Natural killer cell treated with Interleukin-12 subunit alpha and Interleukin-12 subunit beta and Interleukin-15 and Interleukin-18, amount 100 ng/mL, for 72 hours (primary cell): ENCODE measurements around the gene GCN1. TPM values are rescaled to one million over a fixed set of nuclear protein-coding genes. Genes with fewer than 3 reads are reported as not detected.
"Not testable (repeated sequence)": the region's sequence is repeated elsewhere in the genome, so short reads cannot be mapped to it uniquely, and the experiment has no call there.

Source experiments
- ATAC-seq, 2 donors: fragments of 150-1000 bp; cut with Tn5 transposase in 1 of 2; sonication (Bioruptor Pico), chemical (Tn5 transposase) in 1 of 2; 2 replicates each; pipeline ENCODE4 v1.10.0; 2021
- DNase-seq: peaks from one replicate; pipeline ENCODE4 v3.0.0; 2022; ENCODE audit warnings: low spot score
- H3K27ac Mint-ChIP-seq, 2 donors: 1 replicate in 1 of 2; 2 replicates in 1 of 2; pipeline ENCODE4 v1.8.0; 2022; ENCODE audit warnings: mixed read lengths in 2 of 2, mild to moderate bottlenecking in 1 of 2, moderate library complexity in 1 of 2
- H3K27me3 Mint-ChIP-seq, 2 donors: 1 replicate in 1 of 2; 2 replicates in 1 of 2; pipeline ENCODE4 v1.8.0; 2022; ENCODE audit warnings: mixed read lengths in 2 of 2
- H3K36me3 Mint-ChIP-seq: one replicate; pipeline ENCODE4 v1.8.0; 2022; ENCODE audit warnings: mixed read lengths
- H3K4me1 Mint-ChIP-seq, 2 donors: 1 replicate in 1 of 2; 2 replicates in 1 of 2; pipeline ENCODE4 v1.8.0; 2022; ENCODE audit warnings: low read depth in 2 of 2, mixed read lengths in 2 of 2, mild to moderate bottlenecking in 1 of 2
- H3K4me3 Mint-ChIP-seq: one replicate; pipeline ENCODE4 v1.8.0; 2022; ENCODE audit warnings: mixed read lengths
- H3K9me3 Mint-ChIP-seq: 2 replicates; pipeline ENCODE4 v1.8.0; 2022; ENCODE audit warnings: mixed read lengths
- total RNA-seq, 2 donors: library from RNA; stranded (reverse); gene quantifications; one replicate each; pipeline ENCODE4 v1.2.3, GENCODE V29; 2022

The GCN1 gene
- total RNA-seq, 2 donors from 2014 or later, result 126 to 311 TPM

- Mint-ChIP-seq H3K27ac (peak overlapping the region in 1 of 2 donors; percentile 72), H3K36me3 (peaks cover 5% of the 10 kb centered on the region), H3K27me3 (no peaks in the 10 kb centered on the region), H3K9me3 (no peaks in the 10 kb centered on the region), H3K4me3 (no peak overlapping the region), H3K4me1 (peaks cover 0 to 3% of the 10 kb centered on the region in 2 donors)
- no peak for ATAC-seq
- no peak for DNase-seq
Observed at GRCh38 chr12:120214626-120215356, 20.3 kb upstream of the GCN1 start.

GRCh38 chr12:120213758-120214157 is 19.2 kb upstream of the GCN1 start:
- no peak overlapping the region for H3K4me3 Mint-ChIP-seq
- H3K27me3 Mint-ChIP-seq, result no peaks in the 10 kb centered on the region
- ATAC-seq (no peak), DNase-seq (no peak)
- H3K27ac Mint-ChIP-seq, result no peak overlapping the region
- peaks cover 5% of the 10 kb centered on the region for H3K36me3 Mint-ChIP-seq
- no peaks in the 10 kb centered on the region for H3K9me3 Mint-ChIP-seq
- peaks cover 0 to 2% of the 10 kb centered on the region in 2 donors for H3K4me1 Mint-ChIP-seq

GRCh38 chr12:120213182-120213581 is 18.7 kb upstream of the GCN1 start:
- DNase-seq, H3K4me3 Mint-ChIP-seq, H3K27ac Mint-ChIP-seq, H3K9me3 Mint-ChIP-seq, H3K36me3 Mint-ChIP-seq, H3K27me3 Mint-ChIP-seq, ATAC-seq, H3K4me1 Mint-ChIP-seq: not testable (repeated sequence)

GRCh38 chr12:120212301-120212700 is 17.8 kb upstream of the GCN1 start:
- no peak overlapping the region for H3K27ac Mint-ChIP-seq
- ATAC-seq (no peak), DNase-seq (peak; percentile 29)
- H3K27me3 Mint-ChIP-seq, result no peaks in the 10 kb centered on the region
- H3K36me3 Mint-ChIP-seq, result peaks cover 5% of the 10 kb centered on the region
- no peak overlapping the region for H3K4me3 Mint-ChIP-seq
- peaks cover 0 to 2% of the 10 kb centered on the region in 2 donors for H3K4me1 Mint-ChIP-seq
- H3K9me3 Mint-ChIP-seq, result no peaks in the 10 kb centered on the region

- Mint-ChIP-seq H3K36me3 (peaks cover 5% of the 10 kb centered on the region), H3K27me3 (no peaks in the 10 kb centered on the region), H3K9me3 (no peaks in the 10 kb centered on the region), H3K4me3 (no peak overlapping the region), H3K4me1 (peaks cover 0 to 2% of the 10 kb centered on the region in 2 donors), H3K27ac (peak overlapping the region in 1 of 2 donors; percentile 53)
- peak; percentile 26 for DNase-seq
- ATAC-seq, result no peak
Observed at GRCh38 chr12:120211904-120212283, 17.4 kb upstream of the GCN1 start.

- peak overlapping the region; percentile 16 to 53 for H3K27ac Mint-ChIP-seq
- ATAC-seq, result no peak
Observed at GRCh38 chr12:120211243-120211903, 16.9 kb upstream of the GCN1 start.

GRCh38 chr12:120209851-120210250 is 15.3 kb upstream of the GCN1 start:
- peaks cover 5% of the 10 kb centered on the region for H3K36me3 Mint-ChIP-seq
- peaks cover 0 to 5% of the 10 kb centered on the region in 2 donors for H3K4me1 Mint-ChIP-seq
- H3K27ac Mint-ChIP-seq, result no peak overlapping the region
- DNase-seq, result no peak
- H3K27me3 Mint-ChIP-seq, result no peaks in the 10 kb centered on the region
- H3K4me3 Mint-ChIP-seq, result no peak overlapping the region
- ATAC-seq, result no peak
- no peaks in the 10 kb centered on the region for H3K9me3 Mint-ChIP-seq

More at GRCh38 chr12:120211243-120211903, 16.9 kb upstream of the GCN1 start:
- DNase-seq, result no peak
- Mint-ChIP-seq H3K4me1 (peaks cover 0 to 4% of the 10 kb centered on the region in 2 donors), H3K27me3 (no peaks in the 10 kb centered on the region), H3K9me3 (no peaks in the 10 kb centered on the region), H3K4me3 (no peak overlapping the region), H3K36me3 (peaks cover 5% of the 10 kb centered on the region)

GRCh38 chr12:120207227-120207626 is 12.7 kb upstream of the GCN1 start:
- Mint-ChIP-seq H3K4me1 (peaks cover 2 to 5% of the 10 kb centered on the region in 2 donors), H3K4me3 (no peak overlapping the region), H3K9me3 (no peaks in the 10 kb centered on the region), H3K27ac (no peak overlapping the region), H3K36me3 (peaks cover 5% of the 10 kb centered on the region), H3K27me3 (no peaks in the 10 kb centered on the region)
- DNase-seq, result no peak
- no peak for ATAC-seq

GRCh38 chr12:120206781-120207180 is 12.3 kb upstream of the GCN1 start:
- DNase-seq, H3K4me1 Mint-ChIP-seq, H3K4me3 Mint-ChIP-seq, H3K27ac Mint-ChIP-seq, H3K9me3 Mint-ChIP-seq, H3K27me3 Mint-ChIP-seq, ATAC-seq, H3K36me3 Mint-ChIP-seq: not testable (repeated sequence)

GRCh38 chr12:120206228-120206627 is 11.7 kb upstream of the GCN1 start:
- peaks cover 5 to 6% of the 10 kb centered on the region in 2 donors for H3K4me1 Mint-ChIP-seq

GRCh38 chr12:120204171-120204570 is 9.7 kb upstream of the GCN1 start:
- no peak for ATAC-seq
- no peak for DNase-seq
- Mint-ChIP-seq H3K9me3 (no peaks in the 10 kb centered on the region), H3K4me3 (no peak overlapping the region), H3K27me3 (no peaks in the 10 kb centered on the region), H3K27ac (no peak overlapping the region), H3K36me3 (peaks cover 12% of the 10 kb centered on the region), H3K4me1 (peaks cover 16% of the 10 kb centered on the region in 2 donors)

More at GRCh38 chr12:120206228-120206627, 11.7 kb upstream of the GCN1 start:
- H3K27me3 Mint-ChIP-seq, result no peaks in the 10 kb centered on the region
- H3K27ac Mint-ChIP-seq, result no peak overlapping the region
- ATAC-seq (no peak), DNase-seq (no peak)
- no peaks in the 10 kb centered on the region for H3K9me3 Mint-ChIP-seq
- peaks cover under 1% of the 10 kb centered on the region for H3K36me3 Mint-ChIP-seq
- no peak overlapping the region for H3K4me3 Mint-ChIP-seq

- no peak for ATAC-seq
- Mint-ChIP-seq H3K4me1 (peaks cover 29 to 32% of the 10 kb centered on the region in 2 donors), H3K27me3 (no peaks in the 10 kb centered on the region), H3K9me3 (no peaks in the 10 kb centered on the region), H3K4me3 (peak overlapping the region; percentile 96), H3K36me3 (peaks cover 21% of the 10 kb centered on the region), H3K27ac (peak overlapping the region; percentile 88 to 92)
- DNase-seq, result no peak
Observed at GRCh38 chr12:120200364-120200800, 5.9 kb upstream of the GCN1 start.

- Mint-ChIP-seq H3K36me3 (peaks cover 21% of the 10 kb centered on the region), H3K4me1 (peaks cover 34 to 36% of the 10 kb centered on the region in 2 donors), H3K4me3 (peak overlapping the region; percentile 96), H3K27me3 (no peaks in the 10 kb centered on the region), H3K27ac (peak overlapping the region; percentile 88 to 92), H3K9me3 (no peaks in the 10 kb centered on the region)
- DNase-seq (no peak), ATAC-seq (no peak)
Observed at GRCh38 chr12:120199595-120200306, 5.2 kb upstream of the GCN1 start.

- H3K36me3 Mint-ChIP-seq, result peaks cover 21% of the 10 kb centered on the region
- peak overlapping the region; percentile 88 to 92 for H3K27ac Mint-ChIP-seq
- no peaks in the 10 kb centered on the region for H3K27me3 Mint-ChIP-seq
- DNase-seq (no peak), ATAC-seq (no peak)
- no peaks in the 10 kb centered on the region for H3K9me3 Mint-ChIP-seq
- peaks cover 34 to 36% of the 10 kb centered on the region in 2 donors for H3K4me1 Mint-ChIP-seq
- peak overlapping the region; percentile 96 for H3K4me3 Mint-ChIP-seq
Observed at GRCh38 chr12:120199025-120199424, 4.5 kb upstream of the GCN1 start.
